ENCODE measurements around the gene RBMXL3. TPM values are rescaled to one million over a fixed set of nuclear protein-coding genes. Genes with fewer than 3 reads are reported as not detected.
A peak's percentile ranks its signal among the peaks of the same experiment; 100 is the strongest.

The RBMXL3 gene
- total RNA-seq, 1 donor from 2014 or later, result not detected

DNA sequence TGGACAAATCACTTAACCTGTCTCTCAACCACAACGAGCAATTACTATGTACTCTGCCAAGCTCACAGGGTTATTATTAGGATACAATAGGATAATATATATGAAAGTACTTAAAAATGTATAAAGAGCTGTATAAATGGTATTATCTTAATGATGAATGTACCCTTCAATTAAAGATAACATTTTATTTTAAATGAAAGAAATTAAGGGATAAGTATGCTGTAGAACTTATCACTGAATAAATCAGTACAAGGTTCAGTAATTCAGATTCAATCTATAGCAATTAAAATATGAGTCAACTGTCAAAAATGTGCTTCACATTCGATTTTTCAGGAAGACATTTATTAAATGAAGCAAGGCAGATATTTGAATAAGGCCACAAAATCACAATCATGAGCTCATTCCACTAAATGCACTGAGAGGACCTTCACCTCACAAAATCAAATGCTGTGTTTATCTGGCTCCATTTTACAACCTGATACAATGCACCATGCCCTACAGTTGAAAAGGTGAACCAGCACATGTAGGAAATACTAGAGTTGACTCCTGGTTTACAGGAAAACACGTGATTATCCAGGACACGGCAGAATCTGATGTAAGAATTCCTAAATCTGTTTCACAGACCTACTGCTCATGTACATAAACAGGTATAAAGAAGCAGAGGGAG lies 40.3 kb downstream of the RBMXL3 start:
- ATAC-seq (no peak), DNase-seq (ENCODE audit: low spot score) (no peak)
- intact Hi-C loops (cut with DNase I), result no loop called here

DNA sequence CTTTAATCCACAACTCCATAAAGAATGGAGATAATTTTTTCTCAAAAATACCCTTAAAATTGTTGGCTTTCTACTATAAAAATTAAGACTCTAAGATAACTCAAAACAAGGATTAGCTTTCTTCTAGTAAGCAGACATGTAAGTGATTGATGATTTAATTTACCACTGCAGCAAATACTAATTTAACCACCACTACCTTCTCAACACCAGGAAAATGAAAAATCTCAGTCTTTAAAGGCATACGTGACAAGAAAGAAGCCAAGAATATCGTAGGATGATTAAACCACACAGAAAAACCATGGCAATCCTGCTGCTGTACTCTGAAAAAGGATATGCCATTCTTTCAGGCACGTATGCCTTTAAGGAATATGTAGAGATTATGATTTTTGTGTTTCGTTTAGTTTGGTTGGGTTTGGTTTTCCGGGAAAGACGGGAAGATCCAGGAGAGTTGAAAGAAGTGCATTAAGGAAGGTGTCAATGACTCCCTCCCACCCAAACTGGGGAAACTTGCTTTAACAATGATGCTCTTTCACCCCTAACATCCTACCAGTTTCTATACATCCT lies 43.8 kb downstream of the RBMXL3 start:
- no peak for DNase-seq (ENCODE audit: low spot score)
- ATAC-seq, result peak; percentile 34
- intact Hi-C loops (cut with DNase I), result no loop called here

GRCh38 chrX:115233497-115234455 lies 44.6 kb downstream of the RBMXL3 start, which contains the start of gene LRCH2:
Gene LRCH2 (minus strand): TSS chrX:115234096. CDS start chrX:115234041, 55 bp downstream.
- DNase-seq (ENCODE audit: low spot score), result peak; percentile 67
- ATAC-seq, result peak; percentile 88
- intact Hi-C loops (cut with DNase I), result no loop called here

DNA sequence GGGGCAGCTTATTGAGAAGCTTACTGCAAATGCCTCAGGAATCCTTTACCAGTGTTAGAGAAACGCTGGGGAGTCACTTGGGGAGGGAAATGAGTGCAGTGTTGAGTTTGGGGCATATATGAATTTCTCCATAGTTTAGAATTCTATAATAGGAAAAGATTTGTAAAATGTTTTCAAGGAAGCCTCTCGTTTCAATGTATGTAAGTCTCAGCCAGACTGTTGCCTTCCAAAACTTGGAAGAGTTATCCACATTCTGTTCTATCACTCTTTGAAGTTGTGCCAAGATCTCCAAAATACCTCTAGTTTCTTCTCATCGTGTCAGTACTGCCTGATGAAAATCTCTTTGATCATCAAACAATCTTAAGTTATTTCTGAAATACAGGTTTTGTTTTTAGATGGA lies 45.3 kb downstream of the RBMXL3 start:
- peak; percentile 28 for ATAC-seq

GRCh38 chrX:115236560-115236959 lies 47.4 kb downstream of the RBMXL3 start:
- intact Hi-C loops (cut with DNase I), result no loop called here
- no peak for ATAC-seq
- no peak for DNase-seq (ENCODE audit: low spot score)

More for the DNA sequence above, 45.3 kb downstream of the RBMXL3 start:
- no peak for DNase-seq (ENCODE audit: low spot score)
- intact Hi-C loops (cut with DNase I), result no loop called here

- DNase-seq (ENCODE audit: low spot score) (no peak), ATAC-seq (no peak)
- intact Hi-C loops (cut with DNase I), result no loop called here
Observed at GRCh38 chrX:115237056-115237455, 47.8 kb downstream of the RBMXL3 start.

Other genes with a start within 250 kb of the RBMXL3 start
- gene IL13RA2, start 171.8 kb upstream of the RBMXL3 start, total RNA-seq, result 1.5 TPM
- gene LRCH2, start 44.7 kb downstream of the RBMXL3 start, total RNA-seq, result 5.9 TPM
- gene LUZP4, start 100.3 kb downstream of the RBMXL3 start, total RNA-seq, result not detected